Esophagus mucosa (tissue), 1 donor: ENCODE data around the gene GPR161. TPM values are rescaled to one million over a fixed set of nuclear protein-coding genes. Genes with fewer than 3 reads are reported as not detected.
"Not testable (repeated sequence)": the region's sequence is repeated elsewhere in the genome, so short reads cannot be mapped to it uniquely, and the experiment has no call there.

Experiments
- ATAC-seq: fragments of 200-7000 bp; cut with Tn5 transposase; one replicate; pipeline ENCODE4 v1.9.1; 2020
- total RNA-seq: library from RNA; stranded (reverse); gene quantifications from one replicate; pipeline ENCODE4 v1.2.4, GENCODE V29; 2023
- donor health status: DM: yes; HTN: yes; CAD: no.

GPR161 gene, protein sequence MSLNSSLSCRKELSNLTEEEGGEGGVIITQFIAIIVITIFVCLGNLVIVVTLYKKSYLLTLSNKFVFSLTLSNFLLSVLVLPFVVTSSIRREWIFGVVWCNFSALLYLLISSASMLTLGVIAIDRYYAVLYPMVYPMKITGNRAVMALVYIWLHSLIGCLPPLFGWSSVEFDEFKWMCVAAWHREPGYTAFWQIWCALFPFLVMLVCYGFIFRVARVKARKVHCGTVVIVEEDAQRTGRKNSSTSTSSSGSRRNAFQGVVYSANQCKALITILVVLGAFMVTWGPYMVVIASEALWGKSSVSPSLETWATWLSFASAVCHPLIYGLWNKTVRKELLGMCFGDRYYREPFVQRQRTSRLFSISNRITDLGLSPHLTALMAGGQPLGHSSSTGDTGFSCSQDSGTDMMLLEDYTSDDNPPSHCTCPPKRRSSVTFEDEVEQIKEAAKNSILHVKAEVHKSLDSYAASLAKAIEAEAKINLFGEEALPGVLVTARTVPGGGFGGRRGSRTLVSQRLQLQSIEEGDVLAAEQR
- total RNA-seq = 4.0 TPM

- ATAC-seq = peak; percentile 40
These were observed at the start of gene GPR161 for GRCh38 chr1:168136709-168137514. TSS of gene GPR161 (minus strand) at chr1:168136930. CDS start at chr1:168104850, 32,080 bp downstream.

DNA sequence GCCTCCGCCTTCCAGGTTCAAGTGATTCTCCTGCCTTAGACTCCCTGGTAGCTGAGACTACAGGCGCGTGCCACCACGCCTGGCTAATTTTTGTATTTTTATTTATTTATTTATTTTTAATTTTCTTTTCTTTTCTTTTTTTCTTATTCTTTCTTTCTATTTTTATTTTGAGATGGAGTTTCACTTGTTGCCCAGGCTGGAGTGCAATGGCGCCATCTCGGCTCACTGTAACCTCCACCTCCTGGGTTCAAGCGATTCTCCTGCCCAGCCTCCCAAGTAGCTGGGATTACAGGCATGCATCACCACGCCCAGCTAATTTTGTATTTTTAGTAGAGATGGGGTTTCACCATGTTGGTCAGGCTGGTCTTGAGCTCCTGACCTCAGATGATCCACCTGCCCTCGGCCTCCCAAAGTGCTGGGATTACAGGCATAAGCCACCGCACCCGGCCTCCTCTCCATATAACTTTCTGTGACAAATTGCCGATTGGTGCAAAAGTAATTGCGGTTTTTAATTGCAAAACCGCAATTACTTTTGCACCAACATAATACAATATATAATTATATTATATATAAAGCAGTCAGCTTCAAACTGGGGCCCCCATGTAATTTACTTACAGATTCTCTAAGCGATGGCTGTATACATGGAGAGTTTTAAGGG is 44.5 kb upstream of the GPR161 start:
- not testable (repeated sequence) for ATAC-seq

- ATAC-seq = no peak
These were observed 43.4 kb upstream of the GPR161 start for GRCh38 chr1:168180148-168180524.

DNA sequence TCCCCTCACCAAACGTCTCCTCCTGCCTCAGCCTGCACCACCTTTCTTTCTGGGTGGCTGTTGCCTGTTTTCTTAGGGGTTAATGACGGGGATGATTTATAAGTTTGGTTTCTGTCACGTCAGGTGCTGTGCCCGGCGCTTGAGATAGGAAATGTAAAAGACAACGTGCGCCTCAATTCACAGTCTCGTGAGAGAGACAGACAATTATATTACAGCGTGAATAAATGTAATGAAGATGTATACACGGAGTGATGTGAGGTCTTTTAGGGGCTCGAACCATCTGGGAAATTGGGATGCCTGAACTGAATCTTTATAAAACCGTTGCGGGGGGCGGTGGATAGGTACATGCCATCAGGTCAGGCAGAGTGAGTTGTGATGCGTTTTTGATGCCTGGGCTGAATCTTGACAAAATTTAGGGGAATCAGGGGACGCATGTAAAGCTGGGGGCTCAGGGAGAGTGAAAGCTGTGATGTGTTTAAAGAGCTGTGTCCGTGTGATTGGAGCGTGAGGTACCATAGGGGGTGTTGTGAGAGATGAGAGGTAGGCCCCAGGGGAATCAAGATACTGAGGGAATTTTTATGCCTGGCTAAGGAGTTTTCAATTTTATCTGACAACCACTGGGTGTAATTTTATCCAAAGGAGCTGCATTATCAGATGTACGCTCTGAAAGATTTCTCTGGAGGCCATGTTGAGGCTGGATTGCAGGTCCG is 42.9 kb upstream of the GPR161 start:
- ATAC-seq = no peak

DNA sequence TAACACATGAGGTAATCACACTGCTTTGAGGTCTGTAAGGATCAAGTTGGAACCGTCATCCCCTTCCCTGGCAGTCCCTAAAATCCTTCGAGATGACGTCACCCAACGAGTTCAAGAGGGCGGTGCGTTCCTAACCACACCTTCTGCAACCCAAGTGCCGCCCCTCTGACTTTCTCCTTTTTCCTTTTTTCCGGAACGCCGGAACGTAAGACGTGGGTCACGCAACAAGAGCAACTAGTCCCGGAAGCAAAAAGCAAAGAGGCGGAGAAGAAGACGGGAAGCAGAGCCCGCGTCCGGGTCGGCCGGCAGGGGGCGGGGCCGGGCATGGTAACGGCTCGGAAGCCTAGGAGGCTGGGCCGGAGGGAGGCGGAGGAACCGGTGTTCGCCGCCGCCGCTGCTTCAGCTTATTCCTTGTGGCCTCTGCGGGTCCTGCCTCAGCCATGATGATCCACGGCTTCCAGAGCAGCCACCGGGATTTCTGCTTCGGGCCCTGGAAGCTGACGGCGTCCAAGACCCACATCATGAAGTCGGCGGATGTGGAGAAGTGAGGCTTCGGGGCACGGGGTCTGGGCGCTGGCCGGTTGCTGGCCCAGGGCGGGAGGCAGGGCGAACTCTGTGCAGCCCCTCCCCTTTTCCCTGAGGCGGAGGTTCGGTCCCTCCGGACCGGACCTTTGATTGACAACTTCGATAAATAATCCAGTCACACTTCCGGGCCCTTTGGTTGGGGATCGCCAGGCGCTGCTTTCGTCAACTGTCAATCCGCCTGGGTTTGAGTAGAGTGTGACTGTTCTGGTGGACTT is 42.1 kb upstream of the GPR161 start, which contains the start of gene TIPRL:
TSS of gene TIPRL (plus strand) at position 325 of the 800 bp plus-strand sequence. CDS start at position 441, 116 bp downstream.
- ATAC-seq = peak; percentile 96

DNA sequence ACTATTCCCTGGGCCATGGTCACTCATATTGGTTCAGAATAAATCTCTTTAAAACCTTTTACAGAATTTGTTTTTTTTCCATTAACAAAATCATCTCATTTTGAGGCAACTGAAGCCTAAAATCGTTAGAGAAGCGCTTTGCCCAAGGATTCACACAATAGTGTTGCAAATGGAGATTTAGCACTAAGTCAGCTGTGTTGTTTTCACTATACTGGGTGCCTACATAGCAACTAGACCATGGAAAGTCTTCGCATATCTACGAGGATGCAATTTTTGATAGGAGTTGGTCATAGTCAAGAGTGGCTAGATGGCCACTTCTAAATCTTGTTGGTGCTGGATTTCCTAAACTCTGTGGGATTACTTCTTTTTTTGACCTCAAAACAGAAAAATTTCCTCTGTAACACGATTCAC is 41.5 kb upstream of the GPR161 start:
- no peak for ATAC-seq

DNA sequence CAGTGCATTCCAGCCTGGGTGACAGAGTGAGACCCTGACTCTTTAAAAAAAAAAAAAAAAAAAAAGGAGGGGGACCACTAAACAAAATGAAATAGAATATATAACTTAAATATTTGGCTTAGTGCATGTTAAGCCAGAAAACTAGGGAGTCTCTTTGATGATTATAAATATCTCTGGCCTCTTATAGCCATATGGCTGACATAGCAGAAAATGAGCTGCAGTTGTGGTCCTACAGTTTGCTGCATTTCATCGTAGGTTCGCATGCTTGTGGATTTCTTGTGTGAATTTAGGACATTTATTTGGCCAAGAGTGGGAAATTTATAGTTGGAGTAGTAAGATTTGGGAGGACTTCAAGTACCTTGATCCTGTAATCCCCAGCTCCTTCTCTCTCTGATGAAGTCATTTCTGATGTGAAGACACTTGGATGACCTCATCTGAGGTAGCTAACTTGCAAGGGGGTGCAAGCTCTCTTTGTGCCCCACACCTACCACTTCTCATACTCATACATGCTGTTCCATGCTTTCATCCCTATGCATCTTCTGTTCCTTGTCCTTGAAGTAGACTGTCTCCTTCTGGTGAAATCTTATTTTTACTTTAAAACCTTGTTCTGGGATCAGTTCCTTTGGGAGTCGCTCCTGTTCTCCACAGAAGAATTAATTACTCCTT is 35.7 kb upstream of the GPR161 start:
- no peak for ATAC-seq

DNA sequence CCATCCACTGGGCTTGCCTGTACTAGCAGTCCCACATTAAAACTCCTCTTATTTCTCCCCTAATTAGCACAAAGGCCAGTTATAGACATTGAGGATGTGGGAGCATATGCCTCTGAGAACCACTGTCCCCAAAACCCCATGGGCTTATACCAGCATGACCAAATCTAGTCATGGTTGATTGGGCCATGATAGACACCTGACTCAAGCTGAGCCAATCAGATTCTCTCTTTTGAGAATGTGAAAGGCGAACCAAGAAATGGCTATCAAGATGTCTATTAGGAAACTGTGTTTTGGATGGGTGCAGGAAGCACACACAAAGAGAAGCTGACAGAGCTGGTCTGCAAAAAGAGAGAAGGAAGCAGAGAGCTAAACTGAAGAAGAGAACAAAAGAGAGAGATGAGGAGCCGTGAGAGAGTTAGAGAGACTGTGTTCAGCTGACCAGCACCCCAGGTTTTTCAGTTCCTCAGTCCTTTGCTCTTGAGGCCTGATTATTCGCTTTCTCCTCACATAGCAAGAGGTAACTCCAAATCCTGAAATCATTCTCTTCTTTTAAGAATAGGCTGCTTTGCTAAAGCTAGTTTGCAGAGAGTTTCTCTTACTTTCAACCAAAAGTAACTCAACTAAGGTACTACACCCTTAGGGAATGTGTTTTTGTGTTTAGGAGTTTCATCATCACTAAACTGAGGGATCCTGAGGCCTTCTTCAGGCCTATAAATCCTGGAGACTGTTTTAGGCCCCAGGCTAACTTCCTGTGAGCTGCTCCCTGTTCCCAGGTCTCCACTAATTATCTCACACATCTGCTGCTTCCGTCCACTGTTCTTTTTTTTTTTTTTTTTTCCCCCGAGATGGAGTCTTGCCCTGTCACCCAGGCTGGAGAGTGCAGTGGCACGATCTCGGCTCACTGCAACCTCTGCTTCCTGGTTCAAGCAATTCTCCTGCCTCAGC is 34.1 kb upstream of the GPR161 start:
- ATAC-seq = no peak

GRCh38 chr1:168167806-168168205 is 31.1 kb upstream of the GPR161 start:
- no peak for ATAC-seq

- ATAC-seq = no peak
These were observed 28.0 kb upstream of the GPR161 start for GRCh38 chr1:168164771-168165170.

GRCh38 chr1:168163670-168164069 is 26.9 kb upstream of the GPR161 start:
- no peak for ATAC-seq

- ATAC-seq = no peak
These were observed 24.7 kb upstream of the GPR161 start for GRCh38 chr1:168161459-168161858.

- ATAC-seq = no peak
These were observed 23.2 kb upstream of the GPR161 start for GRCh38 chr1:168159979-168160378.

DNA sequence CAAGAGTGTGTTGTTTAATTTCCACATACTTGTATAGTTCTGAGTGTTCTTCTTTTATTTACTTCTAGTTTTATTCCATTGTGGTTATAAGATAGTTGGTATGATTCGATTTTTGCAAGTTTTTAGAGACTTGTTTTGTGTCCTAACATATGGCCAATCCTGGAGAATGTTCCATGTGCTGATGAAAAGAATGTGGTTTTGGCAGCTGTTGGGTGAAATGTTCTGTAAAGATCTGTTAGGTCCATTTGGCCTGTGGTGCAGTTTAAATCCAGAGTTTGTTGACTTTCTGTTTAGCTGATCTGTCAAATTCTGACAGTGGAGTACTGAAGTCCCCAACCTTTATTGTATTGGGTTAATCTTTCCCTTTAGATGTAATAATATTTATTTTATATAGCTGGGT is 22.5 kb upstream of the GPR161 start:
- ATAC-seq = no peak

- no peak for ATAC-seq
These were observed 20.9 kb upstream of the GPR161 start for GRCh38 chr1:168157638-168158037.

DNA sequence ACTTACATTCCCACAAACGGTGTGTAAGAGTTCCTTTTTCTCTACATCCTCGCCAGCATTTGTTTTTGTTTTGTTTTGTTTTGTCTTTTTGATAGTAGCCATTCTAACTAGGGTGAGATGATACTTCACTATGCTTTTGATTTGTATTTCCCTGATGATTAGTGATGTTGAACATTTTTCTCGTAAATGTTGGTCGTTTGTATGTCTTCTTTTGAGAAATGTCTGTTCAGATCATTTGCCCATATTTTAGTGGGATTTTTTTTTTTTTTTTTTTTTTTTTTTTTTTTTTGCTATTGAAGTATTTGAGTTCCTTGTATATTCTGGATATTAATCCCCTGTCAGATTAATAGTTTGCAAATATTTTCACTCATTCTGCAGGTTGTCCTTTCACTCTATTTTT is 19.2 kb upstream of the GPR161 start:
- ATAC-seq = no peak

DNA sequence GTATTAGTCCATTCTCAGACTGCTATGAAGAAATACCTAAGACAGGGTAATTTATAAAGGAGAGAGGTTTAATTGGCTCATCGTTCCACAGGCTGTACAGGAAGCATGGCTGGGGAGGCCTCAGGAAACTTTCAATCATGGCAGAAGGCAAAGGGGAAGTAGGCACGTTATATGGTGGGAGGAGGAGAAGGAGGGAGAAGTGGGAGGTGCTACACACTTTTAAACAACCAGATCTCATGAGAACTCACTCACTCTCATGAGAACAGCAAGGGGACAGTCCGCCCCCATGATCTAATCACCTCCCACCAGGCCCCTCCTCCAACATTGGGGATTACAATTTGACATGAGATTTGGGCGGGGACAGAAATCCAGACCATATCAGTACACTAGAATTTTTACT is 18.0 kb upstream of the GPR161 start:
- not testable (repeated sequence) for ATAC-seq

DNA sequence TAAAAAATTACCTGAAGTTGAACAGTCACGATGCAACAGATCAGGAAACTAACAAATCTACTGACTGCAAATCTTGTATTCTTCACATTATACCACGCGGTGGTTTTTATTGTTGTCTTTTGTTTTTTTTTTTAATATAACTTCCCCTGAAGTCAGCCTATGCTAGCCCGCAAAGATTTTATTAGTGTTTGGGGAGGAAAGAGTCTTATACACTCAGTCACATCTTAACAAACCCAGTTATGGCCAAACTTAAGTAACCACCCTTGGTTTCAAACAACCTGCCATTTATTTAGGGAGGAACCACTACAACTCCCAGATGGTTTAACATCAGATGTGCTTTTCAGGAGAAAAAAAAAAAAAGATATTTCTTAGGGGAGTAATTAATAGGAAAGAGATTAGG is 15.2 kb upstream of the GPR161 start:
- no peak for ATAC-seq

DNA sequence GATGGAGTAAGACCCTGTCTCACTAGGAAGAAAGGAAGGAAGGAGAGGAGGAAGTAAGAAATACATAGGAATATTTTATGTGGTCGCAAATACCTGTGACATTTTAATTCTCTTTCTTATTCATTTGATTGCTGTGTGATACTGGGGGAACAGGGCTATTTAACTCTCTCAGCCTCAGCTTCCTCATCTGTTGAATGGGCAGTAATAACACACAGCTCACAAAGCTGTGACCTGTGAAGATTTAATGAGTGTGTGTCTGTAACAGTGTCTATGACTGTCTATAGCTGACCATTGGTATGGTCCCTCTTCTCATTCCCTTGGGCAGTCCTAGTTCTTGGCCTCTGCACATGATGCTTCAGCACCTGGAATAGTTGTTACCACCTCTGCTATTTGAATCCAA is 13.6 kb upstream of the GPR161 start:
- no peak for ATAC-seq

GRCh38 chr1:168148916-168149315 is 12.2 kb upstream of the GPR161 start:
- no peak for ATAC-seq
